Gastroesophageal sphincter (tissue), 3 donors: ENCODE measurements around the gene CCDC61.

Experiments used
- CTCF ChIP-seq, 4 experiments: fragments of 200-600 bp in 2 of 4; fragments of 450-650 bp in 2 of 4; sonication (generic) in 1 of 4; IDR thresholded peaks; one replicate each; pipeline ENCODE4 v1.5.1; 2017 to 2019; ENCODE audit warnings: antibody characterized with exemption in 4 of 4, mild to moderate bottlenecking in 2 of 4, moderate library complexity in 2 of 4
- POLR2A ChIP-seq, 2 donors: fragments of 450-650 bp; IDR thresholded peaks; one replicate each; pipeline ENCODE4 v1.6.1; 2017; ENCODE audit warnings: antibody characterized with exemption in 2 of 2, mild to moderate bottlenecking in 2 of 2, moderate library complexity in 1 of 2
- POLR2AphosphoS5 ChIP-seq: sonication (generic); formaldehyde crosslinking; IDR thresholded peaks from one replicate; pipeline ENCODE4 v1.6.1; 2017; ENCODE audit warnings: antibody characterized with exemption

DNA sequence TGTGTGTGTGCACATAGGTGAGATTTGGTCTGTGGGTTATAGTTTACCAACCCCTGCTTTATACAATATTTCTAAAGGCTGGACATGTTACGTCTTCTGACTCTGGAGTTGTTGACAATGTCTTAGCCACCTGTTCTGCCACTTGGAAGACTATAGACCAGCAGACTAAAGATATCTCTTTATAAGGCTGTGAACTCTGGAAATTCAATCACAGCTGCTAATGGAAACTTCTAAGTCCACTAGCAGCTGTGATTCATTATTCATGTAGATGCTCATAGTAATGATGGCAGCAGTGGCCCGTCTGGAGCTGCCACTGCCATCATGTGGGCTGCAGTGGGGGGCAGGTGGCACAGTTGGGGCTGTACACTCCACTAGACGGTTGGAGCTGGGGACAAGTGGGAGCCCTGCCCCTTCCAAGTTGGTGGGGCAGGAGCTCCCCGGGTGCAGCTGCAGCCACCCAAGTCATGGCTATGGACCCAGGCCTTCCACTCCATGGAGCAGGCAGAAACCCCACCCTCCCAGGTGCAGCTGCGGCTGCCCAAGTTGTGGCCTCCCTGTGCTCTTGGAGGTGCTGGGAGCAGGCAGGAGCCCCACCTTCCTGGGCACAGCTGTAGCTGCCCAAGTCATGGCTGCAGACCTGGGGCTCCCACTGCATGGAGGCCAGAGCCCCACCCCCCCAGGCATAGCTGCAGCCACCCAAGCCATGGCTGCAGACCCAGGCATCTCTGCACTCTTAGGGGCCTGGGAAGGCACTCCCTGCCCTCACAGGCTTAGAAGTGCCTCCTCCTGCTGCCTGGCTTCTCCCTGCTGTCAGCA lies 36.7 kb downstream of the CCDC61 start:
- TF ChIP-seq CTCF (IDR thresholded peaks at IDR 0.05) (no peak), POLR2AphosphoS5 (no peak), POLR2A (IDR thresholded peaks at IDR 0.05) (no peak)
